ENCODE results near the gene EPHA10.
"Not testable (repeated sequence)": the region's sequence is repeated elsewhere in the genome, so short reads cannot be mapped to it uniquely, and the experiment has no call there.

The EPHA10 gene

DNA sequence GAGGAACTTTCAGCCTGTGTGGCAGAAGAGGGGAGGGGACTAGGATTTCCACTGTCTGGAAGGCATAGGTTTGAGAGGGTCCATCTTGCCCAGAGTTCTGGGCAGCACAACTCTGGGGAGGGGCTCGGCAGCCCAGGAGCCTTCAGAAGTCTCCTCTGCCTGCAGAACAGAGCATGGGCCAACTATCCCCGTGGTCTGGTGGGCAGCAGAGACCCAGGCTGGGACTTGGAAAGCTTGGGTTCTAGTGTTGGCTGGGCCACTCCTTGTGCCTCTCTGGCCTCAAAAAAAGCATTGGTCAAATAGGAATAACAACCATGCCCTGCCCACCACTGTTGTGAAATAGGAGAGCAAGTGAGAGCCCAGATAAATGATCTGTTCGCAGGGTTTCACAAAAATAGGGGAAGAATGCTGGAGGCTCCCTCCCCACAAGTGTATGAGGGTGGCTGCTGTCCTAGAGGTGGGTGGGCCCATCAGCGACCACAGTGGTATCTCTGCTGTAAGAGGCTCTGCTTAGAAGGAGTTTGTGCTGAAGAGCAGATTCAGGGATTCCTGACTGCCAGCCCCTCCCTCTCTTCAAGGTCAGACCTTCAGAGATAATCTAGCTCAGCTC, 8.9 kb downstream of the EPHA10 start:
- no peaks in the 10 kb centered on the region for H3K36me3 ChIP-seq (ENCODE audit: insufficient read depth, low read length)
- no peaks in the 10 kb centered on the region for H3K4me1 ChIP-seq (ENCODE audit: insufficient read depth, low read length)
- no peak overlapping the region for H3K9ac ChIP-seq (ENCODE audit: low read depth, low read length)
- no peaks in the 10 kb centered on the region for H3K9me3 ChIP-seq (ENCODE audit: control insufficient read depth, insufficient read depth, low read length)

DNA sequence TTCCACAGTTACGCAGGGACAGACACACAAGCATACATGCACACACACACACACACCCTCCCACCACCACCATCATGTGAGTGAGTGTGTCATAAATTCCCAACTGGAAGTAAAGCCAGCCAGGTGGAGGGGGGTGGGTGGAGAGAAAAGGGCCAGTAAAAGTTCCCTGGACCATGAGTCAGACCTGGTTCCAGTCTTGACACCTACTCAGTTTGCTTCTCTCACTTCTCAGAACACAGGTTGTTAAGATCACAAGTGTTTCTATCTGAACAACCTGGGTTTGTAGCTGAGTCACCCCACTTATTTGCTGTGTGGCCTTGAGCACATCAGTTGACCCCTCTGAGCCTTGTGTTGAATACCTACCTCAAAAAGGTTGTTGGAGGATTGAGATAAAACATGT, 9.6 kb downstream of the EPHA10 start:
- Histone ChIP-seq H3K4me1 (ENCODE audit: insufficient read depth, low read length) (no peaks in the 10 kb centered on the region), H3K36me3 (ENCODE audit: insufficient read depth, low read length) (no peaks in the 10 kb centered on the region)

DNA sequence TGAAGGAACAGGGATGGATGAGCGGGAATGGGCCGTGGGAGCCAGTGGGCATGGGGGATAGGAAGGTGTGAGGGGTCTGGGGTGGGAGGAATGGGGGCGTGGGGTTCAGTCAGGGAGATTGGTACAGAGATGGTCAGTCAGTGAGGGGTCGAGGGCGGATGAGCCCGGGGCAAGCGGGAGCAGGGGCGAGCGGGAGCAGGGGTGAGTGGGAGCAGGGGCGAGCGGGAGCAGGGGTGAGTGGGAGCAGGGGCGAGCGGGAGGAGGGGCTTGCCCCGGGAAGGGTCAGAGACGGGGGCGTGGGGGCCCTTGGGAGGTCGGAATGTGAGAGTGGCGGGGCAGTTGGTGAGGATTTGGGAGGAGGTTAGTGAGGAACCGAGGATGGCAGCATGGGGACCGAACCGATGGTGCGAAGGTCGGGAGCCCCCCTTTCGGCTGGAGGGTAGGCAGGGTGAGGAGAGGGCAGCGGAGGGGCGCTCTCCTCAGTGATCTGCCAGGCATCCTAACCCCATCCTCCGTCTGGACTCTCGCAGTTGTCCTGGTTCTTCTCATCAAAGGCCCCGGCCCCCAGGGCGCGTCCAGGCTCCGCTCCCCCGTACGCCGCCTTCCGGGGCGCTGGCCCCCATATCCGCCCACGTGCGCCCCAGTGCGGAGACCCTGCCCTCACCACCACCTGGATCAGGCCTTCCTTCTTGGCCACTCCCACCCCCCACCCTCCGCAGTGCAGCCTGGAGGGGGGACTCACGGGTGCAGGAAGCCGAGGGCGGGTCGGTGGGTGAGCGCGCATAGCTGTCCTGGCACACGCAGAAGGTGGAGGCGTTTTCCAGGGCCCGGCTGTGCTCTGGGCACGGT, 11.2 kb downstream of the EPHA10 start:
- H3K4me1 ChIP-seq (ENCODE audit: insufficient read depth, low read length) = no peaks in the 10 kb centered on the region
- H3K9ac ChIP-seq (ENCODE audit: low read depth, low read length) = peak overlapping the region; percentile 1; the same call in 1 of the 2 replicates
- H3K9me3 ChIP-seq (ENCODE audit: control insufficient read depth, insufficient read depth, low read length) = no peaks in the 10 kb centered on the region
- H3K36me3 ChIP-seq (ENCODE audit: insufficient read depth, low read length) = no peaks in the 10 kb centered on the region

More for the DNA sequence above, 9.6 kb downstream of the EPHA10 start:
- H3K9ac ChIP-seq (ENCODE audit: low read depth, low read length) = no peak overlapping the region
- no peaks in the 10 kb centered on the region for H3K9me3 ChIP-seq (ENCODE audit: control insufficient read depth, insufficient read depth, low read length)

DNA sequence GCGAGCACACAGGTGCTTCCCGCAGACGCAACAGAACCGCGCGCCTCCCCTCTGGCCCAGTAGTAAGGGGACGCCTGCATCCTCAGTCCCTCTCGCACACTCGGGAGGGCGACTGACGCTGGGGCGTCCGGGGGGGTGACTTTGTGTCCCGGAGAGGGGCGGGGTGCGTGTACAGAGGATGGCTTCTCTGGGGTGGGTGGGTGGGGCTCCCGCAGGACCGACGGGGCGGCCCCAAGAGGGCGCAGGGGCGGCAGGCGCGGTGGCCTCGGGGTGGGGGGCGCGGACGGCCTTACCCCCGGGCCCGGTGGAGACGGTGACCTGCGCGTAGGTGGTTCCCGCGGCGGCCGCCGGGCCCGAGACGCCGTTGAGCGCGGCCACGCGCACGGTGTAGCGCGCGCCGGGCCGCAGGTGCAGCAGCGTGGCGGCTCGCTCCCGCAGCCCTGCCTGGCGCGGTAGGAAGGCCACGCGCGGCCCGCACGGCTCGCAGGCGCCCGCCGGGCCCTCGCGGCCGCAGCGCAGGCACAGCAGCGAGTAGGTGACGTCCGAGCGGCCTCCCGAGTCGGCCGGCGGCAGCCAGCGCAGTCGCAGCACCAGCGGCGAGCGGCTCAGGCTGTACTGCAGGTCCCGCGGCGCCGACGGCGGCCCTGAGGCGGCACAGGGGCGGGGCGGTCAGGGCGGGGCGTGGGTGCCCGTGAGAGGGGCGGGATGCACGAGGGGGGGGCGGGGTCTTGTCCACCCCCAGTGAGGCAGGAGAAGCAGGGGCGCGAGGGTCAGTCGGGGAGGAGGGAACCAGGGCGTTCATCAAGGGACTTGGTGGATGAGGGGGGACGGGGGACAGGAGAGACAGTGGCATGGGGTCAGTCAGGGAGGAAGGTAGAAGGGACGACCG, 12.1 kb downstream of the EPHA10 start:
- Histone ChIP-seq H3K4me1 (ENCODE audit: insufficient read depth, low read length) (no peaks in the 10 kb centered on the region), H3K36me3 (ENCODE audit: insufficient read depth, low read length) (no peaks in the 10 kb centered on the region), H3K9ac (ENCODE audit: low read depth, low read length) (peak overlapping the region; percentile 15; the same call in 1 of the 2 replicates), H3K9me3 (ENCODE audit: control insufficient read depth, insufficient read depth, low read length) (no peaks in the 10 kb centered on the region)

DNA sequence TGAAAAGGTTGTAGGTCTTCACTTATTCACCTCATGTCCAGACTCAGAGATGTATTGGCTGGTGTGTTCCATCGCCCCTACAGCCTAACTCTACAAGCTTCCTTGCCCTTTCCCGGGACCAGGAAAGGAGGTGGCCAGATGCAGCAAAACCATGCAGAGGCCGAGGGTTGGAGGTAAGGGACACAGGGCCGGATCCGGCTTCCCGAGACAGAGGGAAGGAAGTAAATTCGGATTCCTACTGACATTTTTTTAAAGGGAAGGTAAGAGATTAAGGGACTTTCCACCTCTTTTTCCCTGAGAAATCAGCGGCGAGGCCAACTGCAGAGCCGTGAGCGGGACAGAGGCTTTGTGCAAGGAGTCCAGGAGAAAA, 12.7 kb downstream of the EPHA10 start:
- Histone ChIP-seq H3K9ac (ENCODE audit: low read depth, low read length) (peak overlapping the region; percentile 15; the same call in 1 of the 2 replicates), H3K36me3 (ENCODE audit: insufficient read depth, low read length) (no peaks in the 10 kb centered on the region), H3K9me3 (ENCODE audit: control insufficient read depth, insufficient read depth, low read length) (no peaks in the 10 kb centered on the region), H3K4me1 (ENCODE audit: insufficient read depth, low read length) (no peaks in the 10 kb centered on the region)

DNA sequence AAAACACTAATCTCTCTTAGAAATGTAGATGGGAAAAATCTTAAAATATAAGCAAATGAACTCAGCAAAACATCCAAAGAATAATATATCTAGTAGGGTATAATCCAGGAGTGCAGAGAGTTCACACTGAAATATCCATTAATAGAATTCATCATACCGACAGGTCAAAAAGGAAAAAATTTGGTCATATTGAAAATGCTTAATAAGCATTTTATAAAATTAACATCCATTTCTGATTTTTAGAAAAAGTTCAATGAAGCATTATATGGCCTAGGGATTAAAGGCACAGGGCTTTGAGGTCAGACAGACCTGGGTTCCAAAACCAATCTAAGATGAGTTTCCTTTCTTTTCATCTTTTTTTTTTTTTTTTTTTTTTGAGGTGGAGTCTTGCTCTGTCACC, 16.4 kb downstream of the EPHA10 start:
- Histone ChIP-seq H3K9ac (ENCODE audit: low read depth, low read length) (no peak overlapping the region), H3K9me3 (ENCODE audit: control insufficient read depth, insufficient read depth, low read length) (no peaks in the 10 kb centered on the region), H3K36me3 (ENCODE audit: insufficient read depth, low read length) (no peaks in the 10 kb centered on the region), H3K4me1 (ENCODE audit: insufficient read depth, low read length) (no peaks in the 10 kb centered on the region)

DNA sequence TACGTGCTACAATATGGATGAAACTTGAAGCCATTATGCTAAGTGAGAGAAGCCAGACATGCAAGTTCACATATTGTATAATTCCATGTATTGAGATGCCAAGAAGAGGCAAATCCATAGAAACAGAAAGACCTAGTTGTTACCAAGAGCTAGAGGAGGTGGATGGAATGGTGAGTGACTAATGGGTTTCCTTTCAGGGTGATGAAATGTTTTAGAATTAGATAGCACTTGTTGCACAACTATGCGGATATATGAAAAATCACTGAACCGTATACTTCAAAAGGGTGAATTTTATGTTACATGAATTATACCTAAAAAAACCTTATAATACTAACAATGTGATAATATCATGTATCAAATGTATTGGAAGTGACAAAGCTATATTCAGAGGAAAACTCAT, 18.1 kb downstream of the EPHA10 start:
- Histone ChIP-seq H3K9me3 (ENCODE audit: control insufficient read depth, insufficient read depth, low read length) (no peaks in the 10 kb centered on the region), H3K9ac (ENCODE audit: low read depth, low read length) (no peak overlapping the region), H3K4me1 (ENCODE audit: insufficient read depth, low read length) (no peaks in the 10 kb centered on the region), H3K36me3 (ENCODE audit: insufficient read depth, low read length) (no peaks in the 10 kb centered on the region)

DNA sequence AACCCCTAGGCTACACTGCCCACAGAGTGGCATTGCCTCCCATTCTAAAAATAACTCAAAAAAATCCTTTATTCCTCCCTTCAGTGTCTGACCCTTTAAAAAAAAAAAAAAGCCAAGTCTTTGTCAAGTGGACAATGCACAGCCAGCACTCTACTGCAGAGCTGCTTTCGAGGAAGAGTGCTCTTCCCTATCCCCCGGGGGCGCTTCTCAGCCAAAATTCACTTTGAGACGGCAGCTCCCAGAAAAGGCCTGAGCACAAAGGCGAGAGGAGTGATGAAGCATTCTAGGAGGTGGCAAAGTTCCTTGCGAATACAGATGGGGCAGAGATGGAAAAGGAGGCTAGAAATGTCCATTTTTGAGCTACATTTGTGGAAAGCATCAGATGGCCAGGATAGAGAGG, 23.3 kb downstream of the EPHA10 start:
- no peaks in the 10 kb centered on the region for H3K9me3 ChIP-seq (ENCODE audit: control insufficient read depth, insufficient read depth, low read length)
- no peaks in the 10 kb centered on the region for H3K36me3 ChIP-seq (ENCODE audit: insufficient read depth, low read length)
- H3K4me1 ChIP-seq (ENCODE audit: insufficient read depth, low read length) = no peaks in the 10 kb centered on the region
- H3K9ac ChIP-seq (ENCODE audit: low read depth, low read length) = no peak overlapping the region

DNA sequence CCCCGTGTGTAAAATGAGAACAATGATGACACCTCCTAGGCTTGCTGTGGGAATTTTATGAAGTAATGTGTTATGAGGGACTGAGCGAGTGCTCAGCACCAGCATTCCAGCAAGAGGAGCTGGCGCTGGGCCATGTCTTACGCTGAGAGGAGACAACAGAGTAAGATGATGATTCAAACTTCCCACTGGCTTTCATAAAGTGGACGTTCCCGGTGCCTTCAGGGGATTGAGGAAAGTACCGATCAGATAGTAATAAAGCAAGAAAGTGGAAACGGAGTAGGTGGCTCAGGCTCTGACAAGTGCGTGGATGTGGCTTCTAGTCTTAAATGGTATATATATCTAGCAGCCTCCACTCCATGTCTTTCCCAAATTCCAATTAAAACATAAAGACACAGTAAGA, 23.8 kb downstream of the EPHA10 start:
- H3K9ac ChIP-seq (ENCODE audit: low read depth, low read length) = no peak overlapping the region
- H3K4me1 ChIP-seq (ENCODE audit: insufficient read depth, low read length) = no peaks in the 10 kb centered on the region
- H3K9me3 ChIP-seq (ENCODE audit: control insufficient read depth, insufficient read depth, low read length) = no peaks in the 10 kb centered on the region
- no peaks in the 10 kb centered on the region for H3K36me3 ChIP-seq (ENCODE audit: insufficient read depth, low read length)

DNA sequence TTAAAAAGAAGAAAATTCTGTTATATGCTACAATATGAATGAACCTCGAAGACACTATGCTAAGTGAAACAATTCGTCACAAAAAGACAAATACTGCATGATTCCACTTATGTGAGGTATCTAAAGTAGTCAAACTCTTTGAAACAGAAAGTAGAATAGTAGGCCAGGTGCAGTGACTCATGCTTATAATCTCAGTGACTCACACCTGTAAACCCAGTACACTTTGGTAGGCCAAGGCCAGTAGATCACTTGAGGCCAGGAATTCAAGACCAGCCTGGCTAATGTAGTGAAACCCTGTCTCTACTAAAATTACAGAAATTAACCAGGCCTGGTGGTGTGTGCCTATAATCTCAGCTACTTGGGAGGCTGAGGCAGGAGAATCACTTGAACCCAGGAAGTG, 25.7 kb downstream of the EPHA10 start:
- Histone ChIP-seq H3K36me3 (ENCODE audit: insufficient read depth, low read length) (no peaks in the 10 kb centered on the region), H3K4me1 (ENCODE audit: insufficient read depth, low read length) (no peaks in the 10 kb centered on the region), H3K9me3 (ENCODE audit: control insufficient read depth, insufficient read depth, low read length) (no peaks in the 10 kb centered on the region), H3K9ac (ENCODE audit: low read depth, low read length) (no peak overlapping the region)

DNA sequence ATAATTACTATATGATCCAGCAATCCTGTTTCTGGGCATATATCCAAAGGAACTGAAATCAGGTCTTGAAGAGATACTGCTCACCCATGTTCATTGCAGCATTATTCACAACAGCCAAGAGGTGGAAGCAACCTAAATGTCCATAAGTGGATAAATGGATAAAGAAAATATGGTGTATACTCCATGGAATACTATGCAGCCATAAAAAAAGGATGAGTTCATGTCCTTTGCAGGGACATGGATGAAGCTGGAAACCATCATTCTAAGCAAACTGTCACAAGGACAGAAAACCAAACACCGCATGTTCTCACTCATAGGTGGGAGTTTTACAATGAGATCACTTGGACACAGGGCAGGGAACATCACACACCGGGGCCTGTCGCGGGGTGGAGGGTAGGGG, 26.3 kb downstream of the EPHA10 start:
- H3K4me1 ChIP-seq (ENCODE audit: insufficient read depth, low read length); H3K9me3 ChIP-seq (ENCODE audit: control insufficient read depth, insufficient read depth, low read length); H3K9ac ChIP-seq (ENCODE audit: low read depth, low read length); H3K36me3 ChIP-seq (ENCODE audit: insufficient read depth, low read length): not testable (repeated sequence)

DNA sequence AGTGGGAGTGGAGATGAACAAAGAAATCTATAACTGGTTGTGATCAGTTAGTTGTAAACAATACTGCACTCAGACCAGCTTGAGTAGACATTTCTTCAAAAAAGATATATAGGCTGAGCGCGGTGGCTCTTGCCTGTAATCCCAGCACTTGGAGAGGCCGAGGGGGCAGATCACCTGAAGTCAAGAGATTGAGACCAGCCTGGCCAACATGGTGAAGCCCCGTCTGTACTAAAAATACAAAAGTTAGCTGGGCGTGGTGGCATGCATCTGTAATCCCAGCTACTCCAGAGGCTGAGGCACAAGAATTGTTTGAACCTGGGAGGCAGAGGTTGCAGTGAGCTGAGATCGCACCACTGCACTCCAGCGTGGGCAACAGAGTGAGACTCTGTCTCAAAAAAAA, 26.9 kb downstream of the EPHA10 start:
- not testable (repeated sequence) for H3K4me1 ChIP-seq (ENCODE audit: insufficient read depth, low read length); H3K36me3 ChIP-seq (ENCODE audit: insufficient read depth, low read length); H3K9ac ChIP-seq (ENCODE audit: low read depth, low read length); H3K9me3 ChIP-seq (ENCODE audit: control insufficient read depth, insufficient read depth, low read length)

DNA sequence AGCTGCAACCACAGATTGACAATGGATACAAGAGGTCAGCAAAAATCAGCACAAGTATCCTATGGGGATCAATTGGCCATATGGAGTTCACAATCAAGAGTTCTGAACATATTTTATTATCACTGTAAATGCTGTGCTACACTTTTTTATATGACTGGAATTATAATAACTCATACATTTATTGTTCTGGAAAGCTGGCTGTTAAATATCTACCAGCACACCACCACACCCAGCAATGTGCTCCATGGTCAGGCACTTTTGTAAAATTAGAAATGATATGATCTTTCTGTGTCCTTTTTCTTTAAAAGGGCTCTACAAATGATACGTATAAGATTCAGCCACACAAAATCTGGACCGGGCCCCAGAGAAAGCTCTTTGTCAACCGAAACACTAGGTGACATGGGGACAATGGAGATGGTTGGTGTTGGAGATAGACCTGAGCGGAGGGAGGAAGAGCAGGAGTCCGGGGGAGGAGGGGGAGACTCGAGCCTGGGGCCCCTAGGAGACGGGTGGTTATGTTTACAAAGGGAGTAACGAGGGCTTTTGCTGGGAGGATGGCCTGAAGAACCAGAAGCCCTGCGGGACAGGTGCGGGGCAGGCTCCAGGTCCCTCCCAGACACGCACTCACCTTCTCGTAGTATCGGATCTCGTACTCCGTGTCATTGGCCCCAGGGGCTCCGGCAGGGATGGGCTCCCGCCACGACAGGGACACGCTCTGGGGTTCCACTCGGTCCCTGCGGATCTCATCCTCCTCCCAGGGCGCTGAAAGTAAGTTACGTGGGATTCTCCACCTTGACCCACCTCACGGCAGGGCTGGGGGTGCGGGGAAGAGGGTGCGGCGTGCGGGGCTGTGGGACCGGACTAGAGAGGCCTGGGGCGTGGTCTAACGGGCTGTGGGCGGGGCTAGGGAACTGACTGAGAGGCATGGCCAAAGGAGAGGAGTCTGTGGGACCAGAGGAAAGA, 30.0 kb downstream of the EPHA10 start:
- Histone ChIP-seq H3K36me3 (ENCODE audit: insufficient read depth, low read length) (no peaks in the 10 kb centered on the region), H3K9ac (ENCODE audit: low read depth, low read length) (peak overlapping the region; percentile 83), H3K9me3 (ENCODE audit: control insufficient read depth, insufficient read depth, low read length) (no peaks in the 10 kb centered on the region), H3K4me1 (ENCODE audit: insufficient read depth, low read length) (no peaks in the 10 kb centered on the region)

All from ES-I3 (cell line).